Fibroblast of upper back skin (primary cell): ENCODE results near the gene NQO1.
A peak's percentile ranks its signal among the peaks of the same experiment; 100 is the strongest.

Experiments used
- DNase-seq: peaks from one replicate; pipeline ENCODE4 v3.0.0-alpha.2; 2013

The NQO1 gene

GRCh38 chr16:69706256-69706974 is 19.9 kb downstream of the NQO1 start:
- DNase-seq: peak; percentile 34

GRCh38 chr16:69703638-69704037 is 22.7 kb downstream of the NQO1 start:
- peak; percentile 26 for DNase-seq

GRCh38 chr16:69701866-69702265 is 24.5 kb downstream of the NQO1 start:
- no peak for DNase-seq

- no peak for DNase-seq
These were observed 24.9 kb downstream of the NQO1 start for GRCh38 chr16:69701452-69701851.

- no peak for DNase-seq
These were observed 26.4 kb downstream of the NQO1 start for GRCh38 chr16:69699915-69700314.

- no peak for DNase-seq
These were observed 28.0 kb downstream of the NQO1 start for GRCh38 chr16:69698404-69698803.

- no peak for DNase-seq
These were observed 32.4 kb downstream of the NQO1 start for GRCh38 chr16:69693916-69694315.

GRCh38 chr16:69691980-69692911 is 34.1 kb downstream of the NQO1 start:
- peak; percentile 12 for DNase-seq

GRCh38 chr16:69688589-69688988 is 37.8 kb downstream of the NQO1 start:
- no peak for DNase-seq

- DNase-seq: no peak
These were observed 46.0 kb downstream of the NQO1 start for GRCh38 chr16:69680358-69680757.

GRCh38 chr16:69672998-69673713 is 53.2 kb downstream of the NQO1 start:
- DNase-seq: no peak

GRCh38 chr16:69672315-69672997 is 53.9 kb downstream of the NQO1 start:
- no peak for DNase-seq

- DNase-seq: no peak
These were observed 56.8 kb downstream of the NQO1 start for GRCh38 chr16:69669577-69669976.

GRCh38 chr16:69663846-69664245 is 62.5 kb downstream of the NQO1 start:
- DNase-seq: no peak

GRCh38 chr16:69662901-69663300 is 63.5 kb downstream of the NQO1 start:
- DNase-seq: no peak

GRCh38 chr16:69660166-69660565 is 66.2 kb downstream of the NQO1 start:
- DNase-seq: no peak
